Ishikawa (cell line): ENCODE data around the gene ALG14.

ENCODE experiments used
- MAX ChIP-seq: IDR thresholded peaks from 2 replicates; pipeline ENCODE4 v1.6.1; 2012
- TAF1 ChIP-seq: IDR thresholded peaks from 2 replicates; pipeline ENCODE4 v1.6.1; 2012; ENCODE audit warnings: low read depth, mild to moderate bottlenecking
- USF1 ChIP-seq: IDR thresholded peaks from 2 replicates; pipeline ENCODE4 v1.6.1; 2012

DNA sequence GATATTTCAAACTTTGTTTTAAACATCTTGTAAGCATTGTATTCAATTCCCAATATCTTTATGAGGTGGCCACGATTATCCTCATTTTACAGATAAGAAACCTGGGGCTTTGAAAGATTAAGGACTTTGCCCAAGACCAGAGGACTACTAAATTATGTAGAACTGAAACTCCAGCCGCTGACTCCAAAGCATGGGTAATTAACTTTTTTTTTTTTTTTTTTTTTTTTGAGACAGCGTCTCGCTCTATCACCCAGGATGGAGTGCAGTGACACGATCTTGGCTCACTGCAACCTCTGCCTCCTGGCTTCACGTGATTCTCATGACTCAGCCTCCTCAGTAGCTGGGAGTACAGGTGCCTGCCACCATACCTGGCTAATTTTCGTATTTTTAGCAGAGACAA is 68.7 kb downstream of the ALG14 start:
- TF ChIP-seq USF1: peak; percentile 66
- no peak for TF ChIP-seq TAF1
- no peak for TF ChIP-seq MAX
